Kidney (tissue), 14 donors: ENCODE measurements around the gene SHF. TPM values are rescaled to one million over a fixed set of nuclear protein-coding genes. Genes with fewer than 3 reads are reported as not detected.

Experiments
- DNase-seq, 5 donors: peaks; one replicate each; pipeline ENCODE4 v3.0.0-alpha.2; 2013 to 2020
- FAIRE-seq: peaks from 2 replicates; lab custom pipeline; 2012; peaks lifted over from hg19 to GRCh38; lab: Jason Lieb, UNC
- H3K27ac ChIP-seq, 2 donors: one replicate each; pipeline ENCODE4 v1.7.0; 2013; ENCODE audit warnings: low read depth in 2 of 2, low read length in 2 of 2, inconsistent platforms in 1 of 2
- H3K27me3 ChIP-seq: one replicate; pipeline ENCODE4 v1.7.1; 2013; ENCODE audit warnings: low read length, inconsistent platforms; ENCODE audit not compliant: control insufficient read depth, insufficient read depth
- H3K36me3 ChIP-seq, 3 donors: one replicate each; pipeline versions ENCODE4 v1.7.0 to v1.7.1; 2013; ENCODE audit warnings: low read length in 3 of 3, control low read depth in 1 of 3, inconsistent platforms in 1 of 3; ENCODE audit not compliant: insufficient read depth in 3 of 3, control insufficient read depth in 2 of 3
- H3K4me1 ChIP-seq, 3 donors: one replicate each; pipeline versions ENCODE4 v1.7.0 to v1.7.1; 2013; ENCODE audit warnings: low read length in 3 of 3, inconsistent platforms in 1 of 3, low read depth in 1 of 3; ENCODE audit not compliant: control insufficient read depth in 2 of 3, insufficient read depth in 2 of 3
- H3K4me3 ChIP-seq, 3 donors: one replicate each; pipeline versions ENCODE4 v1.7.0 to v1.8.1; 2013; ENCODE audit warnings: low read length in 3 of 3, control low read depth in 1 of 3, inconsistent platforms in 1 of 3
- H3K9ac ChIP-seq, 3 donors: one replicate each; pipeline versions ENCODE4 v1.7.0 to v1.7.1; 2013; ENCODE audit warnings: low read length in 3 of 3, control low read depth in 1 of 3, inconsistent platforms in 1 of 3
- H3K9me3 ChIP-seq, 3 donors: one replicate each; pipeline versions ENCODE4 v1.7.0 to v1.7.1; 2013; ENCODE audit warnings: low read length in 3 of 3, control low read depth in 1 of 3, inconsistent platforms in 1 of 3; ENCODE audit not compliant: control insufficient read depth in 2 of 3, insufficient read depth in 1 of 3
- intact Hi-C: fragments of 100-400 bp; cut with DNase I; formaldehyde crosslinking; loops from one replicate; pipeline ENCODE4 v1.11.1; 2022
- polyA plus RNA-seq: library from polyadenylated mRNA; stranded (reverse); fragments of 350-450 nt; fragmentation: Illumina TruSeq; extraction: RNeasy Lipid Tissue Mini Kit (QIAGEN cat#74804); gene quantifications from one replicate; pipeline ENCODE4 v1.2.3, GENCODE V29; 2014; ENCODE audit warnings: low read depth, low replicate concordance; ENCODE audit not compliant: insufficient read depth
- total RNA-seq: library from RNA; stranded (reverse); fragmentation: NEBNext Ultra II Directional; extraction: Animal tissue kit (Norgen Biotek cat#: 25700); gene quantifications from one replicate; pipeline ENCODE4 v1.2.1, GENCODE V29; 2021
- TF ChIP-seq, protein P1 (sequence below): IDR thresholded peaks from 3 replicates; pipeline ENCODE4 v1.5.1; 2012; ENCODE audit warnings: mild to moderate bottlenecking, moderate library complexity, borderline replicate concordance; ENCODE audit not compliant: insufficient read depth; ENCODE audit errors: extremely low read depth
- donor health status: control.
- donor health status: control.
- donor health status: control.
- donor health status: control.
- donor health status: control.
- donor health status: DM: yes; HTN: yes; CAD: no.
- donor health status: Normal renal cell carcinoma (clear cell type).

SHF gene
- total and polyA plus RNA-seq, 2 donors from 2014 or later: 5.2 to 7.7 TPM

GRCh38 chr15:45151998-45152828 lies 35.6 kb downstream of the SHF start:
- no peak for FAIRE-seq
- DNase-seq: peak in 1 of 5 donors; percentile 60
- no peaks in the 10 kb centered on the region for H3K36me3 ChIP-seq
- H3K27ac ChIP-seq: no peak overlapping the region
- intact Hi-C loops: no loop called here
- no peaks in the 10 kb centered on the region for H3K27me3 ChIP-seq
- no peak overlapping the region for H3K9ac ChIP-seq
- TF ChIP-seq, protein P1, sequence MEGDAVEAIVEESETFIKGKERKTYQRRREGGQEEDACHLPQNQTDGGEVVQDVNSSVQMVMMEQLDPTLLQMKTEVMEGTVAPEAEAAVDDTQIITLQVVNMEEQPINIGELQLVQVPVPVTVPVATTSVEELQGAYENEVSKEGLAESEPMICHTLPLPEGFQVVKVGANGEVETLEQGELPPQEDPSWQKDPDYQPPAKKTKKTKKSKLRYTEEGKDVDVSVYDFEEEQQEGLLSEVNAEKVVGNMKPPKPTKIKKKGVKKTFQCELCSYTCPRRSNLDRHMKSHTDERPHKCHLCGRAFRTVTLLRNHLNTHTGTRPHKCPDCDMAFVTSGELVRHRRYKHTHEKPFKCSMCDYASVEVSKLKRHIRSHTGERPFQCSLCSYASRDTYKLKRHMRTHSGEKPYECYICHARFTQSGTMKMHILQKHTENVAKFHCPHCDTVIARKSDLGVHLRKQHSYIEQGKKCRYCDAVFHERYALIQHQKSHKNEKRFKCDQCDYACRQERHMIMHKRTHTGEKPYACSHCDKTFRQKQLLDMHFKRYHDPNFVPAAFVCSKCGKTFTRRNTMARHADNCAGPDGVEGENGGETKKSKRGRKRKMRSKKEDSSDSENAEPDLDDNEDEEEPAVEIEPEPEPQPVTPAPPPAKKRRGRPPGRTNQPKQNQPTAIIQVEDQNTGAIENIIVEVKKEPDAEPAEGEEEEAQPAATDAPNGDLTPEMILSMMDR: no peak
- no peak overlapping the region for H3K4me3 ChIP-seq
- no peaks in the 10 kb centered on the region for H3K4me1 ChIP-seq
- no peaks in the 10 kb centered on the region for H3K9me3 ChIP-seq

GRCh38 chr15:45150997-45151396 lies 36.8 kb downstream of the SHF start:
- Histone ChIP-seq H3K4me1 (no peaks in the 10 kb centered on the region), H3K9ac (no peak overlapping the region), H3K4me3 (no peak overlapping the region), H3K27me3 (no peaks in the 10 kb centered on the region), H3K27ac (no peak overlapping the region), H3K9me3 (no peaks in the 10 kb centered on the region), H3K36me3 (no peaks in the 10 kb centered on the region)
- DNase-seq (peak in 1 of 5 donors; percentile 9), FAIRE-seq (no peak)
- intact Hi-C loops: no loop called here
- TF ChIP-seq, protein P1: no peak

DNA sequence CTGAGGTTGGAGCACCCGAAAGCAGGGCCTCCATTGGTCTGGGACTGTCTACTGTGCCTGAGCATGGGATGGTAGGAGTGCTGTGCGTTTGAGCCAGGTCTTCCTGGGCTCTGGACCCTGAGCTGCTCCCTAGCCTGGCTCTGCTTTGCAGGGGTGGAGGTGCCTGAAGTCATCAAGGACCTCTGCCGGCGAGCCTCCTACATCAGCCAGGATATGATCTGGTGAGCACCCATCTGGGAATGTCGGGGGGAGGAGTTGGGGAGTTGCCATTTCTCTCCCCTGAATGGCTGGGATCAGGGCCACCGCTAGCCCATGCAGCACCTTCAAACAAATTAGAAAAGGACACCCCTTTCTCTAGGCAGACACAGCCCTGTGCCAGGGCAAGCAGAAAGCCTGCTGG lies 37.3 kb downstream of the SHF start:
- Histone ChIP-seq H3K27me3 (no peaks in the 10 kb centered on the region), H3K4me3 (no peak overlapping the region), H3K36me3 (no peaks in the 10 kb centered on the region), H3K9ac (no peak overlapping the region), H3K27ac (no peak overlapping the region), H3K9me3 (no peaks in the 10 kb centered on the region), H3K4me1 (no peaks in the 10 kb centered on the region)
- TF ChIP-seq, protein P1: no peak
- intact Hi-C loops: no loop called here
- DNase-seq (peak in 1 of 5 donors; percentile 46), FAIRE-seq (no peak)

DNA sequence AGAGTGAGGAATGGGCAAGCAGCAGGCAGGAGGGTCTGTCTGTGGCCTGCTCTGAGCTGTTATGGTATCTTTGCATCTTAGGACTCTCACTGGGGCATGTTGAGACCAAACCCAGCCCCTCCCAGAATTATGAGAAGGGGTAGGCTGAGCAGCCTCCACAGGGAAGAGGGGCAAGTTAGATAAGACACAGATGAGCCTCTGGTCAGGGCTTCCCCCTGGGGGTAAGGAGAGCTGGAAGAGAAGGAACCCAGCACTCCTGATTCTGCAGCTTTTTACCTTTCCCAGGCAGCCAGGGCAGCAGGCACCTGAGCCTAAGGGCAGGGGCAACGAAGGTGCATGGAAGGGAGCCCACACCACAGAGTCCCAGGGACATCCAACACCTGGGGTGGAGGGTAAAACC lies 38.7 kb downstream of the SHF start:
- H3K4me1 ChIP-seq: no peaks in the 10 kb centered on the region
- DNase-seq: no peak
- no peak overlapping the region for H3K9ac ChIP-seq
- H3K4me3 ChIP-seq: no peak overlapping the region
- TF ChIP-seq, protein P1: no peak
- no peaks in the 10 kb centered on the region for H3K27me3 ChIP-seq
- no peaks in the 10 kb centered on the region for H3K36me3 ChIP-seq
- H3K9me3 ChIP-seq: no peaks in the 10 kb centered on the region
- intact Hi-C loops: no loop called here
- FAIRE-seq: no peak
- no peak overlapping the region for H3K27ac ChIP-seq
